SK-N-SH (cell line): ENCODE measurements around the gene WNK2.

Experiments
- CHD2 ChIP-seq: fragments of 150-350 bp; IDR thresholded peaks from 2 replicates; pipeline ENCODE4 v1.6.1; 2018; ENCODE audit warnings: low read length; ENCODE audit not compliant: partially characterized antibody
- CTCF ChIP-seq: fragments of 200-600 bp; sonication (generic); IDR thresholded peaks from 2 replicates; pipeline ENCODE4 v1.6.1; 2017; ENCODE audit warnings: antibody characterized with exemption, mild to moderate bottlenecking, moderate library complexity
- EP300 ChIP-seq, 2 experiments: IDR thresholded peaks; 2 replicates each; pipeline versions ENCODE4 v1.4.0 to v1.6.1; 2012; ENCODE audit warnings: borderline replicate concordance in 1 of 2, low read depth in 1 of 2, low read length in 1 of 2
- FOXJ3 ChIP-seq: sonication (generic); formaldehyde crosslinking; IDR thresholded peaks from 2 replicates; pipeline ENCODE4 v1.5.1; 2020; ENCODE audit warnings: mild to moderate bottlenecking, missing genetic modification reagents
- FOXM1 ChIP-seq: IDR thresholded peaks from 2 replicates; pipeline ENCODE4 v1.4.0; 2012; ENCODE audit warnings: low read depth, mild to moderate bottlenecking
- GATA2 ChIP-seq: sonication (generic); formaldehyde crosslinking; IDR thresholded peaks from 2 replicates; pipeline ENCODE4 v1.5.0; 2020; ENCODE audit warnings: mild to moderate bottlenecking, missing genetic modification reagents
- IRF3 ChIP-seq: fragments of 150-350 bp; IDR thresholded peaks from 2 replicates; pipeline ENCODE4 v1.6.1; 2016; ENCODE audit warnings: mild to moderate bottlenecking, low read depth, low read length
- MAX ChIP-seq: IDR thresholded peaks from 2 replicates; pipeline ENCODE4 v1.4.0; 2012; ENCODE audit warnings: low read depth
- NRF1 ChIP-seq: IDR thresholded peaks from 2 replicates; pipeline ENCODE4 v1.6.1; 2012; ENCODE audit warnings: low read depth, mild to moderate bottlenecking, low read length
- POLR2AphosphoS5 ChIP-seq: IDR thresholded peaks from 2 replicates; pipeline ENCODE4 v1.6.1; 2012; ENCODE audit warnings: low read depth, low read length
- SIN3A ChIP-seq: IDR thresholded peaks from 2 replicates; pipeline ENCODE4 v1.6.1; 2012; ENCODE audit warnings: low read depth, mild to moderate bottlenecking, low read length, moderate library complexity, borderline replicate concordance
- TAF1 ChIP-seq: IDR thresholded peaks from 2 replicates; pipeline ENCODE4 v1.6.1; 2012; ENCODE audit warnings: low read depth, mild to moderate bottlenecking, low read length, moderate library complexity, borderline replicate concordance

GRCh38 chr9:93141771-93142483, 42.0 kb upstream of the WNK2 start:
- TF ChIP-seq NRF1: no peak
- no peak for TF ChIP-seq SIN3A
- no peak for TF ChIP-seq FOXM1
- TF ChIP-seq CTCF: no peak
- no peak for TF ChIP-seq POLR2AphosphoS5
- no peak for TF ChIP-seq CHD2
- no peak for TF ChIP-seq EP300 (IDR thresholded peaks at IDR 0.05; ENCODE audit: borderline replicate concordance in 1 of 2, low read depth in 1 of 2, low read length in 1 of 2)
- no peak for TF ChIP-seq MAX
- TF ChIP-seq IRF3: no peak
- no peak for TF ChIP-seq TAF1
- no peak for TF ChIP-seq FOXJ3 (CRISPR knock-in tag)
- no peak for TF ChIP-seq GATA2 (CRISPR knock-in tag)
